Measurements from ENCODE around the gene CTAG2. TPM values are rescaled to one million over a fixed set of nuclear protein-coding genes. Genes with fewer than 3 reads are reported as not detected.
"Not testable (repeated sequence)": the region's sequence is repeated elsewhere in the genome, so short reads cannot be mapped to it uniquely, and the experiment has no call there.

Gene CTAG2
- total RNA-seq (2022) (not detected in 2 replicates), Bru-seq, nascent RNA (not detected), BruChase-seq, experiment 1, labeled RNA remaining after a 6-hour chase (not detected), BruChase-seq, experiment 2, labeled RNA remaining after a 2-hour chase (not detected)
- long read RNA-seq: 0 reads

- H3K4me3 Mint-ChIP-seq (ENCODE audit: low read depth, unreplicated experiment); intact Hi-C loops (cut with micrococcal nuclease; ENCODE audit: unreplicated experiment); BruUV-seq (replicated peaks): not testable (repeated sequence)
These were observed at the start of gene CTAG2 for GRCh38 chrX:154653413-154653812. Gene CTAG2, minus strand, starts transcription at chrX:154653579. Its CDS starts 64 bp downstream, at chrX:154653515.

GRCh38 chrX:154698630-154699248, 45.4 kb upstream of the CTAG2 start:
- intact Hi-C loops (cut with micrococcal nuclease; ENCODE audit: unreplicated experiment): no loop called here
- no peaks in the 10 kb centered on the region for H3K4me1 Mint-ChIP-seq (ENCODE audit: low read depth, unreplicated experiment)
- no peaks in the 10 kb centered on the region for H3K36me3 Mint-ChIP-seq (ENCODE audit: insufficient read depth, unreplicated experiment)
- no peak overlapping the region for H3K4me3 Mint-ChIP-seq (ENCODE audit: low read depth, unreplicated experiment)
- BruUV-seq (replicated peaks): no TSS peak
- H3K27ac Mint-ChIP-seq (ENCODE audit: unreplicated experiment): no peak overlapping the region
- H3K27me3 Mint-ChIP-seq (ENCODE audit: unreplicated experiment): peaks cover 82% of the 10 kb centered on the region
- no peak for TF ChIP-seq CTCF (IDR thresholded peaks at IDR 0.05; ENCODE audit: unreplicated experiment)
- CTCF ChIA-PET: no interaction called here
- DNase-seq: no peak
- no peaks in the 10 kb centered on the region for H3K9me3 Mint-ChIP-seq (ENCODE audit: low read depth, unreplicated experiment)

More at GRCh38 chrX:154653413-154653812, at the start of gene CTAG2:
- peaks cover 71% of the 10 kb centered on the region for H3K27me3 Mint-ChIP-seq (ENCODE audit: unreplicated experiment)
- H3K36me3 Mint-ChIP-seq (ENCODE audit: insufficient read depth, unreplicated experiment); CTCF ChIA-PET; DNase-seq; H3K9me3 Mint-ChIP-seq (ENCODE audit: low read depth, unreplicated experiment); H3K4me1 Mint-ChIP-seq (ENCODE audit: low read depth, unreplicated experiment); H3K27ac Mint-ChIP-seq (ENCODE audit: unreplicated experiment): not testable (repeated sequence)

- no TSS peak for BruUV-seq (replicated peaks)
- no peak for DNase-seq
- Mint-ChIP-seq H3K4me1 (ENCODE audit: low read depth, unreplicated experiment) (no peaks in the 10 kb centered on the region), H3K27me3 (ENCODE audit: unreplicated experiment) (peaks cover 77% of the 10 kb centered on the region), H3K4me3 (ENCODE audit: low read depth, unreplicated experiment) (no peak overlapping the region), H3K27ac (ENCODE audit: unreplicated experiment) (no peak overlapping the region), H3K9me3 (ENCODE audit: low read depth, unreplicated experiment) (no peaks in the 10 kb centered on the region), H3K36me3 (ENCODE audit: insufficient read depth, unreplicated experiment) (no peaks in the 10 kb centered on the region)
- CTCF ChIA-PET: no interaction called here
- intact Hi-C loops (cut with micrococcal nuclease; ENCODE audit: unreplicated experiment): no loop called here
- TF ChIP-seq CTCF (IDR thresholded peaks at IDR 0.05; ENCODE audit: unreplicated experiment): no peak
These were observed 43.3 kb upstream of the CTAG2 start for GRCh38 chrX:154696676-154697045.

GRCh38 chrX:154695911-154696675, 42.7 kb upstream of the CTAG2 start:
- no peak for DNase-seq
- intact Hi-C loops (cut with micrococcal nuclease; ENCODE audit: unreplicated experiment): no loop called here
- no peak for TF ChIP-seq CTCF (IDR thresholded peaks at IDR 0.05; ENCODE audit: unreplicated experiment)
- H3K9me3 Mint-ChIP-seq (ENCODE audit: low read depth, unreplicated experiment): no peaks in the 10 kb centered on the region
- H3K27ac Mint-ChIP-seq (ENCODE audit: unreplicated experiment): no peak overlapping the region
- no TSS peak for BruUV-seq (replicated peaks)
- no peaks in the 10 kb centered on the region for H3K36me3 Mint-ChIP-seq (ENCODE audit: insufficient read depth, unreplicated experiment)
- no peaks in the 10 kb centered on the region for H3K4me1 Mint-ChIP-seq (ENCODE audit: low read depth, unreplicated experiment)
- CTCF ChIA-PET: no interaction called here
- peaks cover 78% of the 10 kb centered on the region for H3K27me3 Mint-ChIP-seq (ENCODE audit: unreplicated experiment)
- H3K4me3 Mint-ChIP-seq (ENCODE audit: low read depth, unreplicated experiment): no peak overlapping the region

GRCh38 chrX:154693394-154693793, 40.0 kb upstream of the CTAG2 start:
- no peak overlapping the region for H3K27ac Mint-ChIP-seq (ENCODE audit: unreplicated experiment)
- no peak overlapping the region for H3K4me3 Mint-ChIP-seq (ENCODE audit: low read depth, unreplicated experiment)
- intact Hi-C loops (cut with micrococcal nuclease; ENCODE audit: unreplicated experiment): no loop called here
- TF ChIP-seq CTCF (IDR thresholded peaks at IDR 0.05; ENCODE audit: unreplicated experiment): no peak
- H3K36me3 Mint-ChIP-seq (ENCODE audit: insufficient read depth, unreplicated experiment): no peaks in the 10 kb centered on the region
- H3K4me1 Mint-ChIP-seq (ENCODE audit: low read depth, unreplicated experiment): no peaks in the 10 kb centered on the region
- DNase-seq: no peak
- peaks cover 54% of the 10 kb centered on the region for H3K27me3 Mint-ChIP-seq (ENCODE audit: unreplicated experiment)
- CTCF ChIA-PET: no interaction called here
- BruUV-seq (replicated peaks): no TSS peak
- H3K9me3 Mint-ChIP-seq (ENCODE audit: low read depth, unreplicated experiment): peaks cover 2% of the 10 kb centered on the region

GRCh38 chrX:154690438-154690837, 37.1 kb upstream of the CTAG2 start:
- CTCF ChIA-PET; H3K4me1 Mint-ChIP-seq (ENCODE audit: low read depth, unreplicated experiment); H3K9me3 Mint-ChIP-seq (ENCODE audit: low read depth, unreplicated experiment); H3K36me3 Mint-ChIP-seq (ENCODE audit: insufficient read depth, unreplicated experiment); intact Hi-C loops (cut with micrococcal nuclease; ENCODE audit: unreplicated experiment); BruUV-seq (replicated peaks); H3K27ac Mint-ChIP-seq (ENCODE audit: unreplicated experiment); DNase-seq; H3K4me3 Mint-ChIP-seq (ENCODE audit: low read depth, unreplicated experiment): not testable (repeated sequence)
- peaks cover 29% of the 10 kb centered on the region for H3K27me3 Mint-ChIP-seq (ENCODE audit: unreplicated experiment)

GRCh38 chrX:154672084-154672483, 18.7 kb upstream of the CTAG2 start:
- not testable (repeated sequence) for H3K36me3 Mint-ChIP-seq (ENCODE audit: insufficient read depth, unreplicated experiment); H3K27ac Mint-ChIP-seq (ENCODE audit: unreplicated experiment); BruUV-seq (replicated peaks)

More at GRCh38 chrX:154672084-154672483, 18.7 kb upstream of the CTAG2 start:
- peaks cover 91% of the 10 kb centered on the region for H3K27me3 Mint-ChIP-seq (ENCODE audit: unreplicated experiment)
- DNase-seq; intact Hi-C loops (cut with micrococcal nuclease; ENCODE audit: unreplicated experiment); H3K4me1 Mint-ChIP-seq (ENCODE audit: low read depth, unreplicated experiment); CTCF ChIA-PET; H3K4me3 Mint-ChIP-seq (ENCODE audit: low read depth, unreplicated experiment); H3K9me3 Mint-ChIP-seq (ENCODE audit: low read depth, unreplicated experiment): not testable (repeated sequence)

Measured in Calu3 (cell line).